IMR-90 (cell line): Measurements from ENCODE around the gene CFAP70. TPM values are rescaled to one million over a fixed set of nuclear protein-coding genes. Genes with fewer than 3 reads are reported as not detected.

ENCODE experiments used
- ATAC-seq: fragments of 200-7000 bp; cut with Tn5 transposase; 2 replicates; pipeline ENCODE4 v1.9.1; 2020; ENCODE audit warnings: low read depth, mild to moderate bottlenecking, moderate library complexity
- BruUV-seq: library from RNA; stranded (reverse); fragments of 400-500 nt; replicated peaks from 2 replicates; lab custom pipeline; 2021; lab: Mats Ljungman, UMichigan
- CTCF ChIA-PET: fragments of 300-600 bp; formaldehyde crosslinking; extraction: SDS; loops from one replicate; lab custom pipeline; 2021; ENCODE audit warnings: antibody characterized with exemption; lab: Yijun Ruan, JAX
- POLR2A ChIA-PET: fragments of 300-600 bp; sonication (Branson Sonifier 250); formaldehyde crosslinking; loops from one replicate; lab custom pipeline; 2022; ENCODE audit warnings: antibody characterized with exemption; ENCODE audit not compliant: unreplicated experiment; lab: Charles Lee
- DNase-seq: peaks from one replicate; pipeline ENCODE4 v3.0.0; 2013
- H2AFZ ChIP-seq: replicated peaks from 2 replicates; pipeline ENCODE3; 2013; ENCODE audit warnings: low read length, mild to moderate bottlenecking; ENCODE audit not compliant: poor library complexity
- H2AK5ac ChIP-seq: 2 replicates; pipeline ENCODE4 v1.6.1; 2013; ENCODE audit warnings: low read depth, low read length, inconsistent platforms
- H2AK9ac ChIP-seq: replicated peaks from 2 replicates; pipeline ENCODE3; 2013; ENCODE audit warnings: mild to moderate bottlenecking, low read depth, low read length, moderate library complexity; ENCODE audit not compliant: poor library complexity
- H2BK120ac ChIP-seq: 2 replicates; pipeline ENCODE4 v1.6.1; 2013; ENCODE audit warnings: low read depth, low read length, inconsistent platforms
- H2BK15ac ChIP-seq: 3 replicates; pipeline ENCODE4 v1.6.1; 2013; ENCODE audit warnings: low read depth, low read length, inconsistent platforms
- H2BK20ac ChIP-seq: 2 replicates; pipeline ENCODE4 v1.6.1; 2013; ENCODE audit warnings: low read depth, mild to moderate bottlenecking, inconsistent platforms, low read length, moderate library complexity
- H2BK5ac ChIP-seq: 2 replicates; pipeline ENCODE4 v1.6.1; 2013; ENCODE audit warnings: mild to moderate bottlenecking, low read depth, low read length, inconsistent platforms; ENCODE audit not compliant: poor library complexity, severe bottlenecking
- H3K14ac ChIP-seq: replicated peaks from 2 replicates; pipeline ENCODE4 v1.6.1; 2013; ENCODE audit warnings: low read depth, low read length, inconsistent platforms
- H3K18ac ChIP-seq: 2 replicates; pipeline ENCODE4 v1.6.1; 2013; ENCODE audit warnings: low read depth, low read length, control low read depth
- H3K23ac ChIP-seq: 2 replicates; pipeline ENCODE4 v1.6.1; 2013; ENCODE audit warnings: low read depth, low read length, inconsistent platforms
- H3K27ac ChIP-seq: 2 replicates; pipeline ENCODE4 v1.5.1; 2013; ENCODE audit warnings: mild to moderate bottlenecking, control low read depth, low read length; ENCODE audit not compliant: insufficient read depth
- H3K27me3 ChIP-seq: 2 replicates; pipeline ENCODE4 v1.6.1; 2013; ENCODE audit warnings: low read length; ENCODE audit not compliant: control insufficient read depth, insufficient read depth
- H3K36me3 ChIP-seq: 2 replicates; pipeline ENCODE4 v1.6.1; 2013; ENCODE audit warnings: low read length, mixed read lengths; ENCODE audit not compliant: control insufficient read depth, insufficient read depth
- H3K4ac ChIP-seq: 2 replicates; pipeline ENCODE4 v1.6.1; 2013; ENCODE audit warnings: low read depth, low read length, inconsistent platforms
- H3K4me1 ChIP-seq: 2 replicates; pipeline ENCODE4 v1.6.1; 2013; ENCODE audit warnings: low read length, mixed read lengths; ENCODE audit not compliant: control insufficient read depth, insufficient read depth
- H3K4me2 ChIP-seq: 2 replicates; pipeline ENCODE4 v1.6.1; 2013; ENCODE audit warnings: low read depth, mild to moderate bottlenecking, control low read depth, low read length, moderate library complexity
- H3K4me3 ChIP-seq: 2 replicates; pipeline ENCODE4 v1.5.1; 2013; ENCODE audit warnings: low read depth, mild to moderate bottlenecking, control low read depth, low read length, moderate library complexity; ENCODE audit not compliant: insufficient read depth
- H3K56ac ChIP-seq: 2 replicates; pipeline ENCODE4 v1.6.1; 2013; ENCODE audit warnings: low read length, inconsistent platforms; ENCODE audit not compliant: insufficient read depth; ENCODE audit errors: extremely low read depth
- H3K79me1 ChIP-seq, 2 experiments: 2 replicates each; pipeline ENCODE4 v1.6.1; 2013; ENCODE audit warnings: low read length in 2 of 2, inconsistent platforms in 1 of 2, low read depth in 1 of 2
- H3K9ac ChIP-seq: 2 replicates; pipeline ENCODE4 v1.6.1; 2013; ENCODE audit warnings: low read depth, low read length, control low read depth
- H3K9me1 ChIP-seq: 2 replicates; pipeline ENCODE4 v1.6.1; 2013; ENCODE audit warnings: low read length, inconsistent platforms; ENCODE audit not compliant: insufficient read depth
- H3K9me3 ChIP-seq: 2 replicates; pipeline ENCODE4 v1.6.1; 2013; ENCODE audit warnings: low read length; ENCODE audit not compliant: control insufficient read depth, insufficient read depth
- H4K20me1 ChIP-seq: 2 replicates; pipeline ENCODE4 v1.6.1; 2013; ENCODE audit warnings: low read length, inconsistent platforms; ENCODE audit not compliant: insufficient read depth
- H4K5ac ChIP-seq: 2 replicates; pipeline ENCODE4 v1.6.1; 2013; ENCODE audit warnings: mild to moderate bottlenecking, low read depth, low read length, control low read depth
- H4K8ac ChIP-seq, 2 experiments: 2 replicates each; pipeline ENCODE4 v1.6.1; 2013; ENCODE audit warnings: low read depth in 2 of 2, low read length in 2 of 2, control low read depth in 1 of 2, inconsistent platforms in 1 of 2
- H4K91ac ChIP-seq: 2 replicates; pipeline ENCODE4 v1.6.1; 2013; ENCODE audit warnings: low read depth, low read length, inconsistent platforms; ENCODE audit not compliant: insufficient read depth
- BHLHE40 ChIP-seq: fragments of 150-350 bp; IDR thresholded peaks from 2 replicates; pipeline ENCODE4 v1.6.1; 2016; ENCODE audit warnings: mild to moderate bottlenecking, low read depth, low read length
- CEBPB ChIP-seq: IDR thresholded peaks from 2 replicates; pipeline ENCODE4 v1.6.1; 2012; ENCODE audit warnings: low read depth, low read length, improper control_type of control experiment
- CHD1 ChIP-seq: IDR thresholded peaks from 2 replicates; pipeline ENCODE4 v1.6.1; 2012; ENCODE audit warnings: low read depth, low read length, improper control_type of control experiment
- CTCF ChIP-seq: conservative IDR thresholded peaks from 2 replicates; pipeline ENCODE4 v1.5.1; 2012; ENCODE audit warnings: mild to moderate bottlenecking, low read depth, low read length, improper control_type of control experiment
- ELK1 ChIP-seq: fragments of 150-350 bp; IDR thresholded peaks from 2 replicates; pipeline ENCODE4 v1.6.1; 2016; ENCODE audit warnings: low read depth, mild to moderate bottlenecking, low read length, moderate library complexity, borderline replicate concordance
- FOS ChIP-seq: fragments of 150-350 bp; IDR thresholded peaks from 2 replicates; pipeline ENCODE4 v1.6.1; 2016; ENCODE audit warnings: low read depth, low read length
- MAFK ChIP-seq: IDR thresholded peaks from 2 replicates; pipeline ENCODE4 v1.6.1; 2012; ENCODE audit warnings: low read depth, low read length, improper control_type of control experiment
- MAZ ChIP-seq: IDR thresholded peaks from 2 replicates; pipeline ENCODE4 v1.6.1; 2012; ENCODE audit warnings: low read depth, mild to moderate bottlenecking, low read length, improper control_type of control experiment, moderate library complexity, borderline replicate concordance
- MXI1 ChIP-seq: IDR thresholded peaks from 2 replicates; pipeline ENCODE4 v1.6.1; 2012; ENCODE audit warnings: low read depth, mild to moderate bottlenecking, low read length, moderate library complexity, borderline replicate concordance
- NFE2L2 ChIP-seq: fragments of 150-350 bp; IDR thresholded peaks from 2 replicates; pipeline ENCODE4 v1.6.1; 2016; ENCODE audit warnings: low read depth, mild to moderate bottlenecking, low read length
- POLR2A ChIP-seq: IDR thresholded peaks from 2 replicates; pipeline ENCODE4 v1.6.1; 2012; ENCODE audit warnings: mild to moderate bottlenecking, low read depth, low read length
- RAD21 ChIP-seq: IDR thresholded peaks from 2 replicates; pipeline ENCODE4 v1.6.1; 2012; ENCODE audit warnings: low read length, improper control_type of control experiment
- RCOR1 ChIP-seq: IDR thresholded peaks from 2 replicates; pipeline ENCODE4 v1.6.1; 2012; ENCODE audit warnings: mild to moderate bottlenecking, low read length, improper control_type of control experiment; ENCODE audit not compliant: insufficient replicate concordance
- RFX5 ChIP-seq: IDR thresholded peaks from 2 replicates; pipeline ENCODE4 v1.8.0; 2012; ENCODE audit warnings: low read depth, mild to moderate bottlenecking, low read length, moderate library complexity
- SMC3 ChIP-seq: fragments of 150-350 bp; IDR thresholded peaks from 2 replicates; pipeline ENCODE4 v1.6.1; 2016; ENCODE audit warnings: low read depth, mild to moderate bottlenecking, antibody characterized with exemption, low read length, moderate library complexity
- USF2 ChIP-seq: fragments of 150-350 bp; IDR thresholded peaks from 2 replicates; pipeline ENCODE4 v1.6.1; 2017; ENCODE audit warnings: mild to moderate bottlenecking, antibody characterized with exemption, low read length, low read depth
- WGBS, 2 experiments: methylation state at CpG; one replicate each; pipeline versions ENCODE4 v1.1.5 to v1.1.7; 2013; ENCODE audit warnings: missing lambda C conversion rate in 2 of 2; ENCODE audit not compliant: insufficient read length in 1 of 2; ENCODE audit errors: extremely low coverage in 2 of 2; 5-methylcytosine and 5-hydroxymethylcytosine counted together
- dilution Hi-C: fragments of 300-500 bp; cut with HindIII; formaldehyde crosslinking; loops from one replicate; pipeline ENCODE4 v1.14.3; 2018; ENCODE audit warnings: low sequenced_read_pairs; ENCODE audit not compliant: unreplicated experiment
- in situ Hi-C: fragments of 300-500 bp; cut with MboI; formaldehyde crosslinking; loops from 3 replicates; pipeline ENCODE4 v1.14.3; 2019; ENCODE audit warnings: low sequenced_read_pairs, inconsistent platforms, mixed read lengths
- intact Hi-C: fragments of 100-400 bp; cut with micrococcal nuclease; formaldehyde crosslinking; loops from 2 replicates; pipeline ENCODE4 v1.10.0; 2022
- polyA plus RNA-seq, 3 experiments: library from polyadenylated mRNA; depleted of rRNA; stranded (reverse); fragments of >200 nt; gene quantifications; 2 replicates each; pipeline ENCODE4 v1.2.3, GENCODE V29; 2012; ENCODE audit warnings: low replicate concordance in 1 of 3
- total RNA-seq: library from RNA; depleted of rRNA; stranded (reverse); fragments of >200 nt; gene quantifications from 2 replicates; pipeline ENCODE4 v1.2.3, GENCODE V29; 2012

CFAP70 gene
- total and polyA plus RNA-seq, 2 of the 4 experiments (the other 2 are of a cell fraction), result 0.15 to 0.18 TPM

- DNase-seq (no peak), ATAC-seq (no peak)
- Histone ChIP-seq H2AFZ (no peak overlapping the region), H2AK5ac (no peak overlapping the region), H3K4ac (no peak overlapping the region), H2BK20ac (no peak overlapping the region), H3K27me3 (peaks cover 4% of the 10 kb centered on the region), H3K4me3 (no peak overlapping the region), H2BK120ac (no peak overlapping the region), H3K56ac (no peak overlapping the region), H2BK15ac (no peak overlapping the region), H4K5ac (no peak overlapping the region), H3K36me3 (no peaks in the 10 kb centered on the region), H3K27ac (no peak overlapping the region), H3K4me1 (no peaks in the 10 kb centered on the region), H3K18ac (no peak overlapping the region), H3K23ac (no peak overlapping the region), H3K9me1 (no peaks in the 10 kb centered on the region), H4K20me1 (no peaks in the 10 kb centered on the region), H3K9me3 (no peaks in the 10 kb centered on the region), H4K91ac (no peak overlapping the region), H3K9ac (no peak overlapping the region), H4K8ac (no peak overlapping the region), H2BK5ac (no peak overlapping the region), H2AK9ac (no peak overlapping the region), H3K79me1 (no peaks in the 10 kb centered on the region), H3K4me2 (no peak overlapping the region), H3K14ac (no peak overlapping the region)
- no TSS peak for BruUV-seq
- WGBS, 2 experiments, result no CpG with 5 or more reads among the region's 3 CpGs
- ChIA-PET POLR2A (no interaction called here), CTCF (no interaction called here)
- TF ChIP-seq CTCF (no peak), USF2 (no peak), CEBPB (no peak), RFX5 (no peak), RCOR1 (no peak), MAZ (no peak), CHD1 (no peak), MAFK (no peak), ELK1 (no peak), NFE2L2 (no peak), FOS (no peak), POLR2A (no peak), MXI1 (no peak), BHLHE40 (no peak), RAD21 (no peak), SMC3 (no peak)
- dilution Hi-C loops (no loop called here), in situ Hi-C loops (no loop called here), intact Hi-C loops (loop anchor here (5.0 kb wide), 1 partner anchor 38 kb away; no protein-coding TSS in a partner anchor)
Measured at GRCh38 chr10:73340121-73340520, 18.5 kb downstream of the CFAP70 start.
